OCI-M2 (cell line): Measurements from ENCODE around the gene RSF1.

Experiments
- DNase-seq: peaks from one replicate; lab custom pipeline; 2025; ENCODE audit not compliant: unreplicated experiment; lab: John Stamatoyannopoulos, UW

Gene RSF1

GRCh38 chr11:77695417-77695816 is 125.1 kb downstream of the RSF1 start:
- DNase-seq: no peak

- no peak for DNase-seq
These were observed 129.9 kb downstream of the RSF1 start for GRCh38 chr11:77690649-77691048.

- DNase-seq: no peak
These were observed 133.4 kb downstream of the RSF1 start for GRCh38 chr11:77687088-77687487.

GRCh38 chr11:77677138-77677537 is 143.4 kb downstream of the RSF1 start:
- DNase-seq: no peak

- DNase-seq: no peak
These were observed 148.3 kb downstream of the RSF1 start for GRCh38 chr11:77672264-77672663.

GRCh38 chr11:77669848-77670511 is 150.5 kb downstream of the RSF1 start:
- DNase-seq: no peak

GRCh38 chr11:77668760-77669159 is 151.8 kb downstream of the RSF1 start:
- no peak for DNase-seq

- DNase-seq: no peak
These were observed 155.1 kb downstream of the RSF1 start for GRCh38 chr11:77665240-77665965.

- DNase-seq: no peak
These were observed 158.9 kb downstream of the RSF1 start for GRCh38 chr11:77661670-77662069.

GRCh38 chr11:77660947-77661346 is 159.6 kb downstream of the RSF1 start:
- no peak for DNase-seq

- no peak for DNase-seq
These were observed 162.1 kb downstream of the RSF1 start for GRCh38 chr11:77658213-77659013.

GRCh38 chr11:77656362-77656761 is 164.2 kb downstream of the RSF1 start:
- DNase-seq: no peak

GRCh38 chr11:77654770-77655434 is 165.6 kb downstream of the RSF1 start:
- no peak for DNase-seq

GRCh38 chr11:77650123-77650522 is 170.4 kb downstream of the RSF1 start:
- no peak for DNase-seq

GRCh38 chr11:77647654-77648305 is 172.7 kb downstream of the RSF1 start:
- DNase-seq: no peak

GRCh38 chr11:77644887-77645286 is 175.6 kb downstream of the RSF1 start:
- no peak for DNase-seq

GRCh38 chr11:77642228-77642627 is 178.3 kb downstream of the RSF1 start:
- no peak for DNase-seq

- DNase-seq: peak; percentile 33
These were observed 183.0 kb downstream of the RSF1 start, which contains the start of gene CLNS1A for GRCh38 chr11:77637345-77638165. TSS of gene CLNS1A (minus strand) at chr11:77637794. CDS start at chr11:77637714, 80 bp downstream.

- no peak for DNase-seq
These were observed 183.7 kb downstream of the RSF1 start for GRCh38 chr11:77636731-77637344.
